ENCODE measurements around the gene FLII.

GRCh38 chr17:18285296-18285695 lies 26.8 kb upstream of the FLII start:
- no peak for TF ChIP-seq IRF2 (CRISPR knock-in tag; IDR thresholded peaks at IDR 0.05; ENCODE audit: borderline replicate concordance, low read depth)
- no peak for TF ChIP-seq CTCF (IDR thresholded peaks at IDR 0.05)
- TF ChIP-seq JUN (CRISPR knock-in tag; IDR thresholded peaks at IDR 0.05): no peak
- TF ChIP-seq, protein P1, sequence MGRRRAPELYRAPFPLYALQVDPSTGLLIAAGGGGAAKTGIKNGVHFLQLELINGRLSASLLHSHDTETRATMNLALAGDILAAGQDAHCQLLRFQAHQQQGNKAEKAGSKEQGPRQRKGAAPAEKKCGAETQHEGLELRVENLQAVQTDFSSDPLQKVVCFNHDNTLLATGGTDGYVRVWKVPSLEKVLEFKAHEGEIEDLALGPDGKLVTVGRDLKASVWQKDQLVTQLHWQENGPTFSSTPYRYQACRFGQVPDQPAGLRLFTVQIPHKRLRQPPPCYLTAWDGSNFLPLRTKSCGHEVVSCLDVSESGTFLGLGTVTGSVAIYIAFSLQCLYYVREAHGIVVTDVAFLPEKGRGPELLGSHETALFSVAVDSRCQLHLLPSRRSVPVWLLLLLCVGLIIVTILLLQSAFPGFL (CRISPR knock-in tag; IDR thresholded peaks at IDR 0.05; ENCODE audit: borderline replicate concordance): no peak
- TF ChIP-seq E2F4 (CRISPR knock-in tag; IDR thresholded peaks at IDR 0.05; ENCODE audit: borderline replicate concordance, low read depth): no peak
- TF ChIP-seq MLX (CRISPR knock-in tag; IDR thresholded peaks at IDR 0.05): no peak
- TF ChIP-seq, protein P2, sequence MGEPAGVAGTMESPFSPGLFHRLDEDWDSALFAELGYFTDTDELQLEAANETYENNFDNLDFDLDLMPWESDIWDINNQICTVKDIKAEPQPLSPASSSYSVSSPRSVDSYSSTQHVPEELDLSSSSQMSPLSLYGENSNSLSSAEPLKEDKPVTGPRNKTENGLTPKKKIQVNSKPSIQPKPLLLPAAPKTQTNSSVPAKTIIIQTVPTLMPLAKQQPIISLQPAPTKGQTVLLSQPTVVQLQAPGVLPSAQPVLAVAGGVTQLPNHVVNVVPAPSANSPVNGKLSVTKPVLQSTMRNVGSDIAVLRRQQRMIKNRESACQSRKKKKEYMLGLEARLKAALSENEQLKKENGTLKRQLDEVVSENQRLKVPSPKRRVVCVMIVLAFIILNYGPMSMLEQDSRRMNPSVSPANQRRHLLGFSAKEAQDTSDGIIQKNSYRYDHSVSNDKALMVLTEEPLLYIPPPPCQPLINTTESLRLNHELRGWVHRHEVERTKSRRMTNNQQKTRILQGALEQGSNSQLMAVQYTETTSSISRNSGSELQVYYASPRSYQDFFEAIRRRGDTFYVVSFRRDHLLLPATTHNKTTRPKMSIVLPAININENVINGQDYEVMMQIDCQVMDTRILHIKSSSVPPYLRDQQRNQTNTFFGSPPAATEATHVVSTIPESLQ (CRISPR knock-in tag; IDR thresholded peaks at IDR 0.05): no peak
- TF ChIP-seq ATF2 (CRISPR knock-in tag; IDR thresholded peaks at IDR 0.05; ENCODE audit: borderline replicate concordance, low read depth): no peak
- TF ChIP-seq NR3C1 (CRISPR knock-in tag; conservative IDR thresholded peaks at IDR 0.05; ENCODE audit: low read depth): no peak
- no peak for TF ChIP-seq PRRX2 (CRISPR knock-in tag; IDR thresholded peaks at IDR 0.05)
- TF ChIP-seq ZNF138 (CRISPR knock-in tag; conservative IDR thresholded peaks at IDR 0.05): no peak
- no peak for TF ChIP-seq CREM (CRISPR knock-in tag; IDR thresholded peaks at IDR 0.05)
- TF ChIP-seq, protein P3, sequence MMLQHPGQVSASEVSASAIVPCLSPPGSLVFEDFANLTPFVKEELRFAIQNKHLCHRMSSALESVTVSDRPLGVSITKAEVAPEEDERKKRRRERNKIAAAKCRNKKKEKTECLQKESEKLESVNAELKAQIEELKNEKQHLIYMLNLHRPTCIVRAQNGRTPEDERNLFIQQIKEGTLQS (CRISPR knock-in tag; conservative IDR thresholded peaks at IDR 0.05): no peak
- TF ChIP-seq CBFB (CRISPR knock-in tag; IDR thresholded peaks at IDR 0.05; ENCODE audit: low read depth): no peak

All from WTC11 (cell line).